Brain microvascular endothelial cell (primary cell): Measurements from ENCODE around the gene MYH16.
A peak's percentile ranks its signal among the peaks of the same experiment; 100 is the strongest.
"Not testable (repeated sequence)": the region's sequence is repeated elsewhere in the genome, so short reads cannot be mapped to it uniquely, and the experiment has no call there.

Experiments
- DNase-seq: peaks from one replicate; pipeline ENCODE4 v3.0.0-alpha.2; 2020
- H3K27ac ChIP-seq: fragments of 250-450 bp; sonication (Bioruptor Pico); 2 replicates; pipeline ENCODE4 v1.5.1; 2020; ENCODE audit warnings: mild to moderate bottlenecking, moderate library complexity
- H3K27me3 ChIP-seq: fragments of 250-450 bp; sonication (Bioruptor Pico); replicated peaks from 2 replicates; pipeline ENCODE4 v1.5.1; 2020; ENCODE audit warnings: mild to moderate bottlenecking
- H3K36me3 ChIP-seq: fragments of 250-450 bp; sonication (Bioruptor Pico); replicated peaks from 2 replicates; pipeline ENCODE4 v1.5.1; 2020; ENCODE audit warnings: mild to moderate bottlenecking
- H3K4me3 ChIP-seq: 2 replicates; pipeline ENCODE4 v1.5.1; 2011; ENCODE audit warnings: low read depth, mild to moderate bottlenecking, control low read depth, low read length, moderate library complexity
- in situ Hi-C: cut with HindIII; loops from 2 replicates; pipeline ENCODE4 v1.10.0; 2017; ENCODE audit warnings: low sequenced_read_pairs, low pct_ligation_motif_present
- TF ChIP-seq, protein P1 (sequence below): IDR thresholded peaks from 2 replicates; pipeline ENCODE4 v1.5.1; 2011; ENCODE audit warnings: low read depth, mild to moderate bottlenecking, moderate library complexity, low read length, control low read depth, inconsistent platforms; ENCODE audit errors: missing control alignments

The MYH16 gene

GRCh38 chr7:99272476-99273045 lies at the start of gene MYH16:
MYH16 (plus strand) TSS chr7:99272839.
- no peak within 1 kb of the TSS for H3K27ac ChIP-seq
- H3K36me3 ChIP-seq, result no peaks in the 10 kb centered on the region
- in situ Hi-C loops, result no loop called here
- H3K27me3 ChIP-seq, result no peaks in the 10 kb centered on the region
- TF ChIP-seq, protein P1, sequence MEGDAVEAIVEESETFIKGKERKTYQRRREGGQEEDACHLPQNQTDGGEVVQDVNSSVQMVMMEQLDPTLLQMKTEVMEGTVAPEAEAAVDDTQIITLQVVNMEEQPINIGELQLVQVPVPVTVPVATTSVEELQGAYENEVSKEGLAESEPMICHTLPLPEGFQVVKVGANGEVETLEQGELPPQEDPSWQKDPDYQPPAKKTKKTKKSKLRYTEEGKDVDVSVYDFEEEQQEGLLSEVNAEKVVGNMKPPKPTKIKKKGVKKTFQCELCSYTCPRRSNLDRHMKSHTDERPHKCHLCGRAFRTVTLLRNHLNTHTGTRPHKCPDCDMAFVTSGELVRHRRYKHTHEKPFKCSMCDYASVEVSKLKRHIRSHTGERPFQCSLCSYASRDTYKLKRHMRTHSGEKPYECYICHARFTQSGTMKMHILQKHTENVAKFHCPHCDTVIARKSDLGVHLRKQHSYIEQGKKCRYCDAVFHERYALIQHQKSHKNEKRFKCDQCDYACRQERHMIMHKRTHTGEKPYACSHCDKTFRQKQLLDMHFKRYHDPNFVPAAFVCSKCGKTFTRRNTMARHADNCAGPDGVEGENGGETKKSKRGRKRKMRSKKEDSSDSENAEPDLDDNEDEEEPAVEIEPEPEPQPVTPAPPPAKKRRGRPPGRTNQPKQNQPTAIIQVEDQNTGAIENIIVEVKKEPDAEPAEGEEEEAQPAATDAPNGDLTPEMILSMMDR, result no peak
- no peak within 1 kb of the TSS for H3K4me3 ChIP-seq
- DNase-seq, result no peak

- H3K4me3 ChIP-seq, H3K36me3 ChIP-seq, H3K27me3 ChIP-seq, in situ Hi-C loops, H3K27ac ChIP-seq: not testable (repeated sequence)
- DNase-seq, result peak; percentile 22
Observed at GRCh38 chr7:99224263-99224898, 48.3 kb upstream of the MYH16 start.

GRCh38 chr7:99224899-99225265 lies 47.8 kb upstream of the MYH16 start:
- Histone ChIP-seq H3K27me3 (no peaks in the 10 kb centered on the region), H3K27ac (no peak overlapping the region), H3K36me3 (no peaks in the 10 kb centered on the region), H3K4me3 (no peak overlapping the region)
- TF ChIP-seq, protein P1, result no peak
- DNase-seq, result no peak
- in situ Hi-C loops, result no loop called here

DNA sequence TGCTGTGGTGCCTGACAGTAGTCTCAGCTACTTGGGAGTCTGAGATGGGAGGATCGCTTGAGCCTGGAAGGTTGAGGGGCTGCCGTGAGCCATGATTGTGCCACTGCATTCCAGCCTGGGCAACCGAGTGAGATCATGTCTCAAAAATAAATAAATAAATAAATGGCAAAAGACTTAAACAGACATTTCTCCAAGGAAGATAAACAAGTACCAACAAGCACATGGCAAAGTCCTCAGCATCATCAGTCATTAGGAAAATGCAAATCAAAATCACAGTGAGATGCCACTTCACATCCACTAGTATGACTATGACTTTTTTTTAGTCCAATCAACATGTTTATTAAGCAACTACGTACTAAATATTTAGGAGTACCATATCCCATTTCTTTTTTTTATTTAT lies 43.4 kb upstream of the MYH16 start:
- no peak for DNase-seq
- TF ChIP-seq, protein P1, result no peak
- in situ Hi-C loops, result no loop called here
- Histone ChIP-seq H3K4me3 (no peak overlapping the region), H3K27me3 (no peaks in the 10 kb centered on the region), H3K27ac (no peak overlapping the region), H3K36me3 (no peaks in the 10 kb centered on the region)

- H3K27ac ChIP-seq, result no peak overlapping the region
- no peaks in the 10 kb centered on the region for H3K36me3 ChIP-seq
- H3K27me3 ChIP-seq, result no peaks in the 10 kb centered on the region
- in situ Hi-C loops, result no loop called here
- DNase-seq, result no peak
- H3K4me3 ChIP-seq, result no peak overlapping the region
- TF ChIP-seq, protein P1, result no peak
Observed at GRCh38 chr7:99232082-99232770, 40.4 kb upstream of the MYH16 start.

GRCh38 chr7:99232955-99233354 lies 39.7 kb upstream of the MYH16 start:
- in situ Hi-C loops, H3K4me3 ChIP-seq, H3K36me3 ChIP-seq, DNase-seq, H3K27ac ChIP-seq, H3K27me3 ChIP-seq: not testable (repeated sequence)
